DND-41 (cell line): ENCODE measurements around the gene CCND1.

ENCODE experiments used
- ATAC-seq: fragments of 200-7000 bp; cut with Tn5 transposase; 3 replicates; pipeline ENCODE4 v1.9.1; 2021; ENCODE audit warnings: low read depth; ENCODE audit not compliant: insufficient read depth
- DNase-seq: peaks from one replicate; pipeline ENCODE4 v3.0.0-alpha.2; 2020
- H2AFZ ChIP-seq: 2 replicates; pipeline ENCODE4 v1.6.0; 2012; ENCODE audit warnings: low read depth, low read length
- H3K27ac ChIP-seq: 2 replicates; pipeline ENCODE4 v1.5.1; 2012; ENCODE audit warnings: low read length, inconsistent platforms
- H3K27me3 ChIP-seq: fragments of 200-600 bp; sonication (generic); 2 replicates; pipeline ENCODE4 v1.6.0; 2012; ENCODE audit warnings: low read length, mild to moderate bottlenecking, inconsistent platforms; ENCODE audit not compliant: insufficient read depth, poor library complexity
- H3K36me3 ChIP-seq: 2 replicates; pipeline ENCODE4 v1.5.1; 2012; ENCODE audit warnings: low read length, inconsistent platforms; ENCODE audit not compliant: insufficient read depth
- H3K4me1 ChIP-seq: 2 replicates; pipeline ENCODE4 v1.5.1; 2012; ENCODE audit warnings: mild to moderate bottlenecking, low read length; ENCODE audit not compliant: insufficient read depth
- H3K4me2 ChIP-seq: 2 replicates; pipeline ENCODE4 v1.6.0; 2012; ENCODE audit warnings: mild to moderate bottlenecking, moderate library complexity, low read length, inconsistent platforms; ENCODE audit not compliant: insufficient read depth
- H3K4me3 ChIP-seq, 2 experiments: fragments of 200-600 bp in 1 of 2; shearing (Covaris generic) in 1 of 2; 2 replicates each; pipeline ENCODE4 v1.5.1; 2012 to 2016; ENCODE audit warnings: inconsistent platforms in 2 of 2, low read length in 2 of 2, mild to moderate bottlenecking in 2 of 2, low read depth in 1 of 2, moderate library complexity in 1 of 2
- H3K79me2 ChIP-seq: 2 replicates; pipeline ENCODE4 v1.6.0; 2012; ENCODE audit warnings: low read length, inconsistent platforms; ENCODE audit not compliant: insufficient read depth
- H3K9ac ChIP-seq: 2 replicates; pipeline ENCODE4 v1.6.0; 2012; ENCODE audit warnings: low read depth, mild to moderate bottlenecking, inconsistent platforms, low read length, moderate library complexity
- H3K9me3 ChIP-seq: 2 replicates; pipeline ENCODE4 v1.5.1; 2012; ENCODE audit warnings: low read length, moderate library complexity, mild to moderate bottlenecking, inconsistent platforms; ENCODE audit not compliant: insufficient read depth, severe bottlenecking
- H4K20me1 ChIP-seq: 2 replicates; pipeline ENCODE4 v1.6.0; 2012; ENCODE audit warnings: low read length; ENCODE audit not compliant: insufficient read depth
- EZH2 ChIP-seq: IDR thresholded peaks from 3 replicates; pipeline ENCODE4 v1.6.1; 2012; ENCODE audit warnings: borderline replicate concordance, low read depth, mild to moderate bottlenecking, moderate library complexity, low read length, inconsistent platforms; ENCODE audit not compliant: severe bottlenecking
- TF ChIP-seq, protein P1 (sequence below): IDR thresholded peaks from 2 replicates; pipeline ENCODE4 v1.5.1; 2012; ENCODE audit warnings: borderline replicate concordance, low read length, moderate library complexity, mild to moderate bottlenecking; ENCODE audit not compliant: poor library complexity, severe bottlenecking; ENCODE audit errors: extremely low read depth

Gene CCND1

DNA sequence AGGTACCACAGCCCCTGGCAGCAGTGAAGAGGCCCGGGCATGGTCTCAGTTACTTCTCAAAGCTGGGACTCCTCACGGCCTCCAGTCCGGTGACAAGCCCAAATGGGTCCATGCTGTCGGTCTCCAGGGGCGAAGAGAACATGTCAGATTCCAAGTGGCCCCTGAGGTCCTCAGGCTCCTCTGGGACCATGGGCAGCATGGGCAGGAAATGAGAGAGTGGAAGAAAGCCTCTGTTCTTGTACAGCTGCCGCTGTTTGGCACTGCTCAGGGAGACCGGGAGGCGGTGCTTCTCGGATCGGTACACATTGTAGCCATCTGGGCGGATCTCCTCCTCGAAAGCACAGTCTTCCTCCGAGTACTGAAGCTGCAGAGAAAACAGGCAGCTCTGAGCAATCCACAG is 58.3 kb downstream of the CCND1 start:
- Histone ChIP-seq H3K4me3 (no peak overlapping the region), H3K27ac (no peak overlapping the region), H4K20me1 (no peaks in the 10 kb centered on the region), H3K4me2 (no peak overlapping the region), H3K27me3 (no peaks in the 10 kb centered on the region), H3K9me3 (no peaks in the 10 kb centered on the region), H2AFZ (no peak overlapping the region), H3K9ac (no peak overlapping the region), H3K79me2 (no peaks in the 10 kb centered on the region), H3K4me1 (no peaks in the 10 kb centered on the region), H3K36me3 (no peaks in the 10 kb centered on the region)
- ATAC-seq (no peak), DNase-seq (no peak)
- no peak for TF ChIP-seq EZH2
- TF ChIP-seq, protein P1, sequence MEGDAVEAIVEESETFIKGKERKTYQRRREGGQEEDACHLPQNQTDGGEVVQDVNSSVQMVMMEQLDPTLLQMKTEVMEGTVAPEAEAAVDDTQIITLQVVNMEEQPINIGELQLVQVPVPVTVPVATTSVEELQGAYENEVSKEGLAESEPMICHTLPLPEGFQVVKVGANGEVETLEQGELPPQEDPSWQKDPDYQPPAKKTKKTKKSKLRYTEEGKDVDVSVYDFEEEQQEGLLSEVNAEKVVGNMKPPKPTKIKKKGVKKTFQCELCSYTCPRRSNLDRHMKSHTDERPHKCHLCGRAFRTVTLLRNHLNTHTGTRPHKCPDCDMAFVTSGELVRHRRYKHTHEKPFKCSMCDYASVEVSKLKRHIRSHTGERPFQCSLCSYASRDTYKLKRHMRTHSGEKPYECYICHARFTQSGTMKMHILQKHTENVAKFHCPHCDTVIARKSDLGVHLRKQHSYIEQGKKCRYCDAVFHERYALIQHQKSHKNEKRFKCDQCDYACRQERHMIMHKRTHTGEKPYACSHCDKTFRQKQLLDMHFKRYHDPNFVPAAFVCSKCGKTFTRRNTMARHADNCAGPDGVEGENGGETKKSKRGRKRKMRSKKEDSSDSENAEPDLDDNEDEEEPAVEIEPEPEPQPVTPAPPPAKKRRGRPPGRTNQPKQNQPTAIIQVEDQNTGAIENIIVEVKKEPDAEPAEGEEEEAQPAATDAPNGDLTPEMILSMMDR = no peak

DNA sequence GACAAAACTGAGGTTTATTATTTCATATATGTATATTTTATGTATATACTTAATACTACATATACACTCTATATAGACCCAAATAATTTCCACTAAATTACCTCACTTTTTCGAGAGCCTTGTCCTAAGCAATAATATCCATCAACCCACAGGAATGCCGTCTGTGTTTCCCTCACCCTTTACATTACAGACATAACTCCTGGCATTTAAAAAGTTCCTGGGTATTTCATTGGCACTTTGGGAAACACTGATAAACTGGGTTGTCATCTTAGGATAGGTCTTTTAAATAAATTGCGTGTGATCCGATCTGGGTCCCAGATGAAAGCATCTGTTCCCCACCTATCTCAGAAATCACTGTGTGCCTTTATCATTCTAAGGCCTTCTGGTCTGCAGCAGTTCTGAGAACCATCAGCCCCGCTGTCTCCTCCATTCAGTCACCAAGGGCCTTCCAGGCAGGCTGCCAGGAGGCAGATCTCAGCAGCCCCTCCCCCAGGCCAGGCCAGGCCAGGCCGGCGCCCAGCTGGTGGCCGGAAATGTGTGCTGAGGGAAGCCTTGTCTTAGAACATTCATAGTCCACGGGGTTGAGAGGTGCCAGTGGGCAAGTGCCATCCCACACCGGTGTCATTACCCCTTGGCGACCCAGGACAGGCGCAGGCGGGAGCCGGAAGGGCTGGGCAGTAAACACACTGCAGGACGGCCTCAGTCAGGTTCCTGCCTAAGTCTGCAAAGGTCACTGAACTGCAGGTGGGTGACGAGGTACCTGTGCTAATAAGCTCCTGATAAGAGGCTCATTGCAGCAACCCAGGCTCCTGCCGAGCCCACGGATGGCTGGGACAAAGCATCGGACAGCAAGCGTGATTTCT is 59.6 kb downstream of the CCND1 start:
- TF ChIP-seq EZH2 = no peak
- TF ChIP-seq, protein P1 = no peak
- Histone ChIP-seq H2AFZ (no peak overlapping the region), H3K36me3 (no peaks in the 10 kb centered on the region), H3K27me3 (peaks cover 5% of the 10 kb centered on the region), H3K4me3 (no peak overlapping the region), H3K27ac (no peak overlapping the region), H3K9me3 (no peaks in the 10 kb centered on the region), H3K9ac (no peak overlapping the region), H3K79me2 (no peaks in the 10 kb centered on the region), H3K4me2 (no peak overlapping the region), H4K20me1 (no peaks in the 10 kb centered on the region), H3K4me1 (no peaks in the 10 kb centered on the region)
- ATAC-seq (no peak), DNase-seq (no peak)

DNA sequence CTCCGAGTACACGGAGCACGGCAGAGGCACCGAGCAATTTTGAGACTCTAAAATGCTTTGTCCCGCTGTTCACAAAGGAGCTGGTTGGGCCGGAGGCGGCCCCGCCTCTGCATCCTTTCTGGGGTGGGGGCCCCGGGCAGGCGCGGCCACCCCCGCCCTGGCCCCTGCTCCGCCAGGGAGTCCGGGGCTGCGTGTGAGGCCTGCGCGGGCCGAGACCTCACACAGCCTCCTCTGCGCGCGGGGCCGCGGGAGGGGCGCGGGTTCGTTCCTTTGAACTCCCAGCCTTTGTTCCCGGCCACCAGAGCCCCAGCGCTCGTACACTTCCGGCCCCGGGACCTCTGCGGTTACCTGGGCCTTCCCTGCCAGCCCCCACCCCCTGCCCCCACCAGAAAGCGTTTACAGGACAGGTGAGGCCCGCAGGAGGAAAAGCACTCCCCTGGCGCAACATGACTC is 61.3 kb downstream of the CCND1 start:
- H3K79me2 ChIP-seq = no peaks in the 10 kb centered on the region
- peak; percentile 30 for DNase-seq
- no peaks in the 10 kb centered on the region for H3K4me1 ChIP-seq
- H2AFZ ChIP-seq = no peak overlapping the region
- H3K27me3 ChIP-seq = peaks cover 15% of the 10 kb centered on the region
- no peak for TF ChIP-seq EZH2
- TF ChIP-seq, protein P1 = no peak
- H3K9ac ChIP-seq = no peak overlapping the region
- no peak overlapping the region for H3K4me2 ChIP-seq
- H3K4me3 ChIP-seq = no peak overlapping the region
- no peaks in the 10 kb centered on the region; the same call in 1 of the 2 replicates for H4K20me1 ChIP-seq
- H3K9me3 ChIP-seq = no peaks in the 10 kb centered on the region
- no peaks in the 10 kb centered on the region for H3K36me3 ChIP-seq
- ATAC-seq = 0 out of 3 replicates have a peak, but pooled peaks have one; percentile 33
- H3K27ac ChIP-seq = no peak overlapping the region
